HG03571 (cell line): ENCODE measurements around the gene THBS4.
"Not testable (repeated sequence)": the region's sequence is repeated elsewhere in the genome, so short reads cannot be mapped to it uniquely, and the experiment has no call there.

Source experiments
- ATAC-seq: cut with Tn5 transposase; IDR thresholded peaks from one replicate; pipeline ENCODE4 v1.9.1; 2021; ENCODE audit not compliant: unreplicated experiment

THBS4 gene

DNA sequence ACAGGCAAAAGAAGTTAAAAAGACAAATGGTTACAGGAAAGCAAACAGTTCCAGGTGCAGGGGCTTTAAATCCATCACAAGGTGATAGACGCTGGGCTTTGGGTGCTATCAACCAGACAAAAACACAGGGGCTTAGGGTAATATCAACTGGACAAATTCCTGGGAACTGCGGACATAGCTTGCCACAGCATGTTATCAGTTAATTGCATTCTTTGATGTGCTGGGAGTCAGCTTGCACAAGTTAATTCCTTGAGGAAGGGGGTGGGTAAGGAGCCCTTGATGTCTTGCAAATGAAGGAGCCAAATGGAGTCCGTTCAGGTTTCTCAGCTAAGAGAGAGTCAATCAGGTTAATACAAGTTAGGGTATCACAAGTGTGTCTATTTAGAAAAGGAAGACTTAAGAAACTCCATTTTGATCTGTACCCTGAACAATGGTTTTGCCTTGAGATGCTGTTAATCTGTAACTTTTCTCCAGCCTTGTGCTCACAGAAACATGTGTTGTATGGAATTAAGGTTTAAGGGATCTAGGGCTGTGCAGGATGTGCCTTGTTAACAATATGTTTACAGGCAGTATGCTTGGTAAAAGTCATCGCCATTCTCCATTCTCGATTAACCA lies 76.3 kb downstream of the THBS4 start:
- ATAC-seq = not testable (repeated sequence)

DNA sequence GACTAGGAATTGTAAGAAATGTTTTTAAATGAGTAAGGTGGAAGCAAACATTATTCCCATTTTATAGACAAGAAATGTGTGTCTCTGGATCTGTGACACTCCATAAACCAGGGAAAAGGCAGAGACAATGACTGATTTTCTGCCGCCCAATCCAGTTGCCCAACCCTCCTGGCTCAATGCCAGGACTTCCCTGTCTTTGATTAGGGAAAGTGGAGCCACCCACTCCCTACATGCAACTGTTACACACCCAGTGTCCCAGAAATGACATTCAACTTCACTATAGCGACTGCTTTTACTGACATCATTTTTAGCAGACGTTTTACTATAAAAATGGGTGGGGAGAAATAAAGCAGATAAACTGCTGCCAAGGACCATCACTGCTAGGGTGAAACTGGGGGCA lies 79.7 kb downstream of the THBS4 start:
- ATAC-seq = no peak

DNA sequence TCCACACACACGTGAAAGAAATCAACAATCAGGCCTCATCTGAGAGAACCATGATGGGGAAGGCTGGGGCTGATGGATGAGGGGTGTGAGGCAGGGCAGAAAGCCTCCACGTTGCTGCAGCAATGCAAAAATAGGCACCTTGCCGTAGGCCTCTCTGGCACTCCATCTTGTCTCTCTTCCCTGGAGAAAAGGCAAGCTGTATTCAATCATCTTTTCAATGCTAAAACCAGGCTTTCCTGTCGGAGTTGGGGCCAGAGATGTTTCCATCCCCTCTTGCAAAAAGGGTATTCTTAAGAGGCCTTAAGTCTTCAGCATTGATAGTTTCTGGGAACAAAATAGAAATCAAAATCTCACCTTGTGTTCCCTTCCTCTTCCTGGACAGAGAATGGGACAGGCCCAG lies 80.9 kb downstream of the THBS4 start:
- no peak for ATAC-seq

DNA sequence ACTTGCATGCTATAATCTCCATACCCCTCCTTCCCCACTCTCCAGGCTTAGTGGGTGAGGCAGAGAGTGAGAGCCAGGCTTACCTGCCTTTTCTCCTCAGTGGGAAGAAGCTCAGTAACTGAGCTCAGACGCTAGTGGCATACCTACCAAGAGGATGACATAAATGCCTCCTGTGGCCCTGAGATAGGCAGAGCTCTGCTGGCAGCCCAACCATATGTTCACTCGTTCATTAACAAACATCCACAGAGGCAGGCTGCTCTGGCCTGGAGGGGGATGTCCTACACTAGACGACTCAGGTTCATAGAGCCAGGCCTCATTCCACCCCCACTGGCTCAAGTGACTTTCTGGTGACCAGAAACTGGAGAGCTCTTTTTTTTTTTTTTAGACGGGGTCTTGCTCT lies 81.3 kb downstream of the THBS4 start:
- ATAC-seq = no peak

DNA sequence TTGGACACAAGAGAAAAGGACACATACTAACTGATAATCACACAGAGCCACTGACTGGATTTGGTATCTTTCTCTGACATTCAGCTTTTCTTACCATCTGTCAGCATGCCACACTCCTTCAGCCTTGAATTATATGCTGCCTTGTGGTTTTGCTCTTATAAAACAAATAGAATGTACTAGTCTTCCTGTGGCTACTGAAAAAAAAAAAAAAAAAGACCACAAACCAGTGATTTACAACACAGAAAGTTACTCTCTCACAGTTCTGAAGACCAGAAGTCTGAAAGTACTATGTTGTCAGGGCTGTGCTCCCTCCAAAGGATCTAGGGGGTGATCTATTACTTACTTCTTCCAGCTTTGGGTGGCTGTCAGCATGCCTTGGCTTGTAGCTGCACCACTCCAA lies 82.3 kb downstream of the THBS4 start:
- ATAC-seq = no peak

DNA sequence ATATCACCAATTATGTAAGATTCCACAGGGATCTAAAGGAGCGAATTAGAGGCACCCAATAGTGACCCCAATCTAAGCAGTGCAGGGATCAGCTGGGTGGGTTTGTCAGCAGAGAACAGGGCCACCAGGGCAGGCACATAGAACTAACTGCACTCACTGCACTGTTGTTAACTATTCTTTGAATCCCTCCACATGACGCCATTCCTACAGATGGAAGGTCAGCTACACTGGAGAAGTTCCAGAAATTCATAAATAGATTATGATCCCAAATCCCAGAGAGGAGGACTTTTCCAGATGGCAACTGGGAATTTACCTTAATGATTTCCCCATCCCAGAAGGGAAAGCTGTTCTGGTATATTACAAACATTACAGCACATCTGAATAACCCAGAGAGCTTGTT lies 84.2 kb downstream of the THBS4 start:
- ATAC-seq = no peak

DNA sequence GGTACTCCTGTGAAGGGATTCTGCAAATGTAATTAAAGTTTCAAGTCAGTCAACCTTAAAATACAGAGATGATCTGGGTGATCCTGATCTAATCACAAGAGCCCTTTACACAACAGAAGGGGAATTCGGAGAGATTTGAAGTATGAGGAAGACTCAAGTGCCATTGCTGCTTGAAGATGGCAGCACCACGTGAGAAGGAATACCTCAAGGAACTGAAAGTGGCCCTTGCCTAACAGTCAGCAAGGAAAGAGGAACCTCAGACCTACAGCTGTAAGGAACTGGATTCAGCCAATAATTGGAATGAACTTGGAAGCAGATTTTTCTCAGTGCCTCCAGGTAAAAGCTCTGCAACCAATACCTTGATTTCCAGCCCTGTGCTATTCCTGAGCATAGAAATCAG lies 87.4 kb downstream of the THBS4 start:
- no peak for ATAC-seq

DNA sequence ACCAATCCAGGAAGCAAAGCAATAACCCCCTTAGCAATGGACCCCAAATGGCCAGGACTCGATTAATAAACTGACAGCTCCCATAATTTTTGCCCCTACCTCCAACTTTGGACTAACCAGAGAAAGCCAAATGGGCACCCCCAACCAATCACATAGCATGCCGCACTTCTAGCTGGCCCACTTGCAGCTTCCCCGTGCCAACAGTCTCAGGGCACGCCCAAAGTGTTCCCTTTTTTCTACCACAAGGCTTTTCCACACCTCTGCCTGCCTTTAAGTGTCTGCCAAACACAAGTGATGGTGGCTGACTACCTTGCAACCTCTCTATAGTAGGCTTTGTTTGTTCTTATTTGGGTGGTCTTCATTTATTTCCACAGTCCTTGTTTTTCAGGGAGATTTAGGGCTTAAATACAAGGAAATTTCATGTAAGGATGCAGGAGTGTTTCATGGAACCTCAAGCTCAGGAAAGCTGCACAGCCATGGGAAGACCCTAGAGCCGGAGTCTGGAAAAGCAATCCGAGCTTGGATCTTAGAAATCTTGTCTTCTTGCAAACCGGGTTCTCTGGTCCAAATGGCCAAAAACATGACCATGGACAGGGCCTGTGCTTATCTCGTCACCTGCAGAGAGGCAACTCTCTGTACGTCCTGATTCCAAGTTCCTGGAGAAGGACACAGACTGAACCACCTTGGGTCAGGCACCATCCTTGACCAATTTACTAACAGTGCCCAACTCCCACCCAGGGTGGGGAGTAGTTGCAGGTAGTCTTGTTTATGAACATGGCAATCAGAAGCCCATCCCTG lies 89.2 kb downstream of the THBS4 start:
- ATAC-seq = no peak

DNA sequence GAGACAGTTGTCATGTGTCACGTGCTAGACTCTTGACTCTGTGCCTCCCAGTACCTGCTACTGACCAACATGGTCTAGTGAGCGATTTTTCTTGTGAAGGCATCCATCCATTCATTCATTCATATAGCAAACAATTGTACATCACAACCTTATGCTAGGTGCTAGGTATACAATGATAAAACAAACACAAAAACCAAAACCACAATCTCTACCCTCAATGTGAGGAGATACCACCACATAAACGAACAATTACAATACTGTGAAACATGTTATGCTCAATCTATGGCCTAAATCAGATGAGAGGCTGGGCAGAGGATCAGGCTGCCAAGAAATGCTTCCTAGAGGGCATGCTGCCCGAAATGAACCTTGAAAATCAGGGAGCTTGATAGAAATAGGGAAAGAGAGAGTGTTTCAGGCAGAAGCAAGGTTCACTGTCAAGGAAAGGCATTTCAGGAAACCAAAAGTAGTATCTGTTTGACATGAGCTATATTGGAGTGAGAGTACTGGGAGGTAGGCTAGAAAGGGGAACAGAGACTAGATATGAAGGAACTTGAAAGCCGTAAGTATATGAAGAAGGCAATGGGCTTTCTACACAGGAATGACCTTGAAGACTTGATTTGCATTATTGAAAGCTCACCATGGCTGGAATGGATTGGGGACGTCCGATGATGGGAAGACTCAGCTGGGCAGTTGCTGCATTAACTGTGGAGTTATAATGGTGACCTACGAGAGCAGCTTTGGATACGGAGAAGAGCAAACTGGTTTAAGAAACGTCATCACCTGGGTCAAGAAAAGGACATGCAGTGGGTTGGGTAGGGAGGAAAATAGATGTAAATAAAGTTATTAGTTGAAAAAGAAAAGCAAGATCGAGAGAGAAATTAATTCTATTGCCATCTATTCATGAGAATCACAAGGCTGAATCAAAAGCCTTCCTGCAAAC lies 90.1 kb downstream of the THBS4 start:
- ATAC-seq = peak; percentile 78

DNA sequence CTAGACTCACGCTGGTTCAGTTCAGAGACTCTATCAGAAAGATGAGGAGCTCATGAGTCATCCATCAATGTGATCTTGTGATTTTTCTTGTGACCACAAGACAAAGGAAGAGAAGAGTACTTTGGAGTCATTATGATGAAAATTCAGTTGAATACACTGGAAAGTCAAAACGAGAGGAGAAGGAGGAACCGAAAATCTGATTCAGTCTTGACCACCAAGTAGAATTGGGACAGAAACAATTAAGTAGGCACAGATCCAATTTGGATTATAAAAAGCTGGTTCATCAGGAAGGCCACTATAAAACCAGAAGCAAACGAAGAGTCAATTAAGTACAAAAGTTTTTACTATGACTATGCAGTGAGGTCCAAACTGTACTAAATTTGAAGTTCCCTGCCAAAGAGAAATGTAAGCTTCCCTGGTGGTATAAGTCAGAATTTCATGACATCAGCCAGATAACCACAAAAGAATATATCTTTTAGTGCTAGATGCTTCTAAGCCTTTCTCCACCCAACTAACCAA lies 90.9 kb downstream of the THBS4 start:
- peak; percentile 54 for ATAC-seq

DNA sequence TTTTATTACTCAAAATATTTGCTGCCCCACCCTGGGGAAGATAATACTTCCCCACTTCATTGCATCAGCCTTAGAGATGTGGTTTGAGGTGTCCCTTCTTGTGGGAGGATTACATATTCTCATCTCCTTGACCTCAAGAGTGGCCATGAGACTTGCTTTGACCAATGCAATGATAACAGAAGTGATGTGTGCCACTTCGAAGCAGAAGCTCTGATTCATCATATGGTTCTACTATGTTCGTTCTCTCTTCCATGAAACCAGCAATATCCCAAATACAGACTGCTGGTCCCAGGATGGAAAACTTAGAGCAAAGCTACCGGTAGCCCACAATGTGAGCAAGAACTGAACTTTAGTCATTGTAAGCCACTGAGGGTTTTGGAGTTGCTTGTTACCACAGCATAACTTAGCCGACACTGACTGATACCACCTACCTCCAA lies 92.0 kb downstream of the THBS4 start:
- ATAC-seq = no peak

DNA sequence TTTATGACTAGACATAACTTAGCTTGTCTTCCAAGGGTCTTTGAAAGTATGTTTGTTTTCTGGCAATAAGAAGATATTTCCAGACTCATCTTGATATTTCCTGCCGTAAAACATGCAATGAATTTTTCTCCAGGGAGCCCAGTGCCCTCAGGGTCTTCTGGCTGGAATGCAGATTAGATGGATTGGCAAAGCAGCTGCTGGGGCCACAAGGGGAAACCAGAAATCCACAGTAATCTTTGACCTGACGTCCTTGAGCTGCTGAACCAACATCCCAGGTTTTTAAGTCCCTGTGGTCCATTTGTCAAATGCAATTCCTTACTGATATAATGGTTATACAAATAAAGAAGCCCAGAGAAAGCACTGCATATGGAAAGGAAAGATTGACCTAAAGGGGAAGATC lies 93.0 kb downstream of the THBS4 start:
- ATAC-seq = no peak

DNA sequence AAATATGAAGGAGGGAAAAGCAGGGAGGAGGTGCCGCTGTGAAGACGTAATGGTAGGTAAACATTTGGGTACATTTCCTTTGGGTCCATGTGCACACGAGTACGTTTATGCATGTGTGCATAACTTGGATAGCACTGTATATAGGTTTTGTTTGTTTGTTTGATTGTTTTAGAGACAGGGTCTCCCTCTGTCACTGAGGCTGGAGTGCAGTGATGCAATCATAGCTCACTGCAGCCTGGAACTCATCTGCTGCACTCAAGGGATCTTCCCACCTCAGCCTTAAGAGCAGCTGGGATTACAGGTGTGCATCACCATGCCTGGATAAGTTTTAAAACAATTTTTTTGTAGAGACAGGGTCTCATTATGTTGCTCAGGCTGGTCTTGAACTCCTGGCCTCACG lies 94.0 kb downstream of the THBS4 start:
- ATAC-seq = no peak
